HG03060 (cell line): ENCODE data around the gene CRADD.

Experiments used
- ATAC-seq: cut with Tn5 transposase; IDR thresholded peaks from one replicate; pipeline ENCODE4 v1.9.1; 2021; ENCODE audit warnings: low read depth, moderate number of reproducible peaks; ENCODE audit not compliant: unreplicated experiment

The CRADD gene

GRCh38 chr12:93886533-93887511 lies 209.6 kb downstream of the CRADD start:
- ATAC-seq: no peak

- ATAC-seq: no peak
These were observed 211.8 kb downstream of the CRADD start for GRCh38 chr12:93888964-93889363.

- no peak for ATAC-seq
These were observed 212.5 kb downstream of the CRADD start for GRCh38 chr12:93889516-93890212.

GRCh38 chr12:93892423-93893268 lies 215.5 kb downstream of the CRADD start:
- no peak for ATAC-seq

GRCh38 chr12:93894391-93895088 lies 217.4 kb downstream of the CRADD start:
- no peak for ATAC-seq

- no peak for ATAC-seq
These were observed 217.9 kb downstream of the CRADD start for GRCh38 chr12:93895089-93895445.

GRCh38 chr12:93896427-93896826 lies 219.3 kb downstream of the CRADD start:
- ATAC-seq: no peak

- no peak for ATAC-seq
These were observed 219.8 kb downstream of the CRADD start for GRCh38 chr12:93896952-93897351.

- ATAC-seq: no peak
These were observed 224.6 kb downstream of the CRADD start for GRCh38 chr12:93901739-93902138.

GRCh38 chr12:93902192-93902591 lies 225.0 kb downstream of the CRADD start:
- ATAC-seq: no peak

- no peak for ATAC-seq
These were observed 225.8 kb downstream of the CRADD start for GRCh38 chr12:93902736-93903562.

- ATAC-seq: no peak
These were observed 226.9 kb downstream of the CRADD start for GRCh38 chr12:93904124-93904523.

- ATAC-seq: no peak
These were observed 231.1 kb downstream of the CRADD start for GRCh38 chr12:93908264-93908663.

- no peak for ATAC-seq
These were observed 231.8 kb downstream of the CRADD start for GRCh38 chr12:93908846-93909567.

GRCh38 chr12:93911396-93911795 lies 234.2 kb downstream of the CRADD start:
- no peak for ATAC-seq

- no peak for ATAC-seq
These were observed 235.0 kb downstream of the CRADD start for GRCh38 chr12:93912086-93912733.

GRCh38 chr12:93913845-93914244 lies 236.7 kb downstream of the CRADD start:
- ATAC-seq: no peak

- ATAC-seq: no peak
These were observed 237.1 kb downstream of the CRADD start for GRCh38 chr12:93914281-93914680.
